ENCODE results near the gene ADAMTS8. TPM values are rescaled to one million over a fixed set of nuclear protein-coding genes. Genes with fewer than 3 reads are reported as not detected.

The ADAMTS8 gene
- total and polyA plus RNA-seq, 9 of the 15 experiments (the other 6 are each of a cell fraction or from before 2014, with no cell fraction given), result not detected

DNA sequence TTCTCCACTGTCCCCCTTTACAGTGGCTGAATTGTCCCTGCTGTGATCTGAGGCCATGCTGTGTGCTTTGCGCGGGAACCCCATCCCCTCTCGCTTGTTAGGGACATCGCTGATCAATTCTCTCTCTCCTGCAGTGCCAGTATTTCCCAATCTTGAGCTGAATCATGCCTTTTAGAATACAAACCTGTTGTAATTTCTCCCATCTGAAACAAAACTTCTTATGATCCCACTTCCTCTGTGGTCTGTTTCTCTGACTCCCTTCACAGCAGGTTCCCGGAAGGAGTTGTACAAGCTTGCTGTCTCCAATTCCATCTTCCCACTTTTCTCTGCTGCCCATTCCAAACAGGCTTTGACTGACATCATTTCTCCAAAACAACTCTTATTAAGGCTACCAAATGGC is 36.9 kb upstream of the ADAMTS8 start:
- H3K9ac ChIP-seq (ENCODE audit: insufficient read depth in 1 of 2, low read depth in 2 of 2, low read length in 2 of 2), result no peak overlapping the region
- no peaks in the 10 kb centered on the region for H3K9me1 ChIP-seq (ENCODE audit: control insufficient read depth, insufficient read depth, low read length)
- FAIRE-seq (no peak), ATAC-seq (no peak), DNase-seq (ENCODE audit: extremely low read depth in 1 of 4, low spot score in 3 of 4) (no peak)
- H4K20me1 ChIP-seq (replicated peaks; ENCODE audit: control insufficient read depth, insufficient read depth, low read length), result no peaks in the 10 kb centered on the region
- intact Hi-C loops (cut with micrococcal nuclease), result no loop called here
- TF ChIP-seq ERF (CRISPR knock-in tag; IDR thresholded peaks at IDR 0.05), result no peak
- TF ChIP-seq, protein P1, sequence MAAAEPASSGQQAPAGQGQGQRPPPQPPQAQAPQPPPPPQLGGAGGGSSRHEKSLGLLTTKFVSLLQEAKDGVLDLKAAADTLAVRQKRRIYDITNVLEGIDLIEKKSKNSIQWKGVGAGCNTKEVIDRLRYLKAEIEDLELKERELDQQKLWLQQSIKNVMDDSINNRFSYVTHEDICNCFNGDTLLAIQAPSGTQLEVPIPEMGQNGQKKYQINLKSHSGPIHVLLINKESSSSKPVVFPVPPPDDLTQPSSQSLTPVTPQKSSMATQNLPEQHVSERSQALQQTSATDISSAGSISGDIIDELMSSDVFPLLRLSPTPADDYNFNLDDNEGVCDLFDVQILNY (CRISPR knock-in tag; IDR thresholded peaks at IDR 0.05), result no peak
- no peak for TF ChIP-seq KLF1 (tag; IDR thresholded peaks at IDR 0.05)
- no peak for TF ChIP-seq LARP7 (IDR thresholded peaks at IDR 0.05)
- TF ChIP-seq, protein P2, sequence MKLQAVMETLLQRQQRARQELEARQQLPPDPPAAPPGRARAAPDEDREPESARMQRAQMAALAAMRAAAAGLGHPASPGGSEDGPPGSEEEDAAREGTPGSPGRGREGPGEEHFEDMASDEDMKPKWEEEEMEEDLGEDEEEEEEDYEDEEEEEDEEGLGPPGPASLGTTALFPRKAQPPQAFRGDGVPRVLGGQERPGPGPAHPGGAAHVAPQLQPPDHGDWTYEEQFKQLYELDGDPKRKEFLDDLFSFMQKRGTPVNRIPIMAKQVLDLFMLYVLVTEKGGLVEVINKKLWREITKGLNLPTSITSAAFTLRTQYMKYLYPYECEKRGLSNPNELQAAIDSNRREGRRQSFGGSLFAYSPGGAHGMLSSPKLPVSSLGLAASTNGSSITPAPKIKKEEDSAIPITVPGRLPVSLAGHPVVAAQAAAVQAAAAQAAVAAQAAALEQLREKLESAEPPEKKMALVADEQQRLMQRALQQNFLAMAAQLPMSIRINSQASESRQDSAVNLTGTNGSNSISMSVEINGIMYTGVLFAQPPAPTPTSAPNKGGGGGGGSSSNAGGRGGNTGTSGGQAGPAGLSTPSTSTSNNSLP (IDR thresholded peaks at IDR 0.05; ENCODE audit: borderline replicate concordance, low read depth, low read length), result no peak
- TF ChIP-seq CBX8 (IDR thresholded peaks at IDR 0.05; ENCODE audit: borderline replicate concordance, extremely low read depth, low read depth, low read length, poor library complexity, severe bottlenecking), result no peak
- TF ChIP-seq NR1H2 (CRISPR knock-in tag; IDR thresholded peaks at IDR 0.05), result no peak
- TF ChIP-seq ZNF780A (CRISPR knock-in tag; IDR thresholded peaks at IDR 0.05), result no peak
- TF ChIP-seq COPS2 (conservative IDR thresholded peaks at IDR 0.05), result no peak
- TF ChIP-seq, protein P3, sequence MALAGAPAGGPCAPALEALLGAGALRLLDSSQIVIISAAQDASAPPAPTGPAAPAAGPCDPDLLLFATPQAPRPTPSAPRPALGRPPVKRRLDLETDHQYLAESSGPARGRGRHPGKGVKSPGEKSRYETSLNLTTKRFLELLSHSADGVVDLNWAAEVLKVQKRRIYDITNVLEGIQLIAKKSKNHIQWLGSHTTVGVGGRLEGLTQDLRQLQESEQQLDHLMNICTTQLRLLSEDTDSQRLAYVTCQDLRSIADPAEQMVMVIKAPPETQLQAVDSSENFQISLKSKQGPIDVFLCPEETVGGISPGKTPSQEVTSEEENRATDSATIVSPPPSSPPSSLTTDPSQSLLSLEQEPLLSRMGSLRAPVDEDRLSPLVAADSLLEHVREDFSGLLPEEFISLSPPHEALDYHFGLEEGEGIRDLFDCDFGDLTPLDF (CRISPR knock-in tag; IDR thresholded peaks at IDR 0.05), result no peak
- TF ChIP-seq TCF7L2 (IDR thresholded peaks at IDR 0.05; ENCODE audit: low read depth, low read length), result no peak
- no peak for TF ChIP-seq BRF1 (IDR thresholded peaks at IDR 0.05; ENCODE audit: borderline replicate concordance, extremely low read depth, insufficient read length)
- no peak for TF ChIP-seq ZNF444 (CRISPR knock-in tag; IDR thresholded peaks at IDR 0.05)
- no peak for TF ChIP-seq CTCFL (IDR thresholded peaks at IDR 0.05; ENCODE audit: borderline replicate concordance, insufficient read depth, low read depth, low read length, poor library complexity, severe bottlenecking)
- no peak for TF ChIP-seq BRCA1 (IDR thresholded peaks at IDR 0.05)
- TF ChIP-seq BRCA1 (CRISPR knock-in tag; IDR thresholded peaks at IDR 0.05), result no peak
- H3K79me2 ChIP-seq (ENCODE audit: control insufficient read depth, insufficient read depth, low read length), result no peaks in the 10 kb centered on the region
- H3K9me3 ChIP-seq (replicated peaks; ENCODE audit: control insufficient read depth, insufficient read depth, low read depth, low read length), result no peaks in the 10 kb centered on the region
- CTCF ChIA-PET (ENCODE audit: low intra/inter-chr PET ratio), result no interaction called here
- no peak overlapping the region for H3K27ac ChIP-seq (ENCODE audit: extremely low read depth, low read depth, low read length)
- POLR2A ChIA-PET, result interaction anchor here (0.6 kb wide), 1 partner anchor 28 kb away, joined by 3 read pairs; no protein-coding TSS in a partner anchor
- 0% methylated on average over 5 of the region's 5 CpGs for WGBS (ENCODE audit: insufficient coverage, low coverage, missing lambda C conversion rate)
- peaks cover 28 to 77% of the 10 kb centered on the region in 2 experiments for H3K27me3 ChIP-seq (ENCODE audit: control insufficient read depth in 2 of 2, insufficient read depth in 2 of 2, low read length in 2 of 2)
- in situ Hi-C loops (cut with MboI), result no loop called here
- H3K4me1 ChIP-seq (replicated peaks in 1 of 2; ENCODE audit: control insufficient read depth in 2 of 2, insufficient read depth in 2 of 2, low read length in 2 of 2), result no peaks in the 10 kb centered on the region
- no peak overlapping the region for H3K4me2 ChIP-seq (ENCODE audit: insufficient read depth, low read length)
- no peaks in the 10 kb centered on the region for H3K36me3 ChIP-seq (ENCODE audit: control insufficient read depth, insufficient read depth, low read length)
- H2AFZ ChIP-seq (ENCODE audit: low read depth, low read length), result no peak overlapping the region
- no peak overlapping the region for H3K4me3 ChIP-seq
- BruUV-seq (replicated peaks), result no TSS peak
